ENCODE data around the gene TNFSF4.

Gene TNFSF4

DNA sequence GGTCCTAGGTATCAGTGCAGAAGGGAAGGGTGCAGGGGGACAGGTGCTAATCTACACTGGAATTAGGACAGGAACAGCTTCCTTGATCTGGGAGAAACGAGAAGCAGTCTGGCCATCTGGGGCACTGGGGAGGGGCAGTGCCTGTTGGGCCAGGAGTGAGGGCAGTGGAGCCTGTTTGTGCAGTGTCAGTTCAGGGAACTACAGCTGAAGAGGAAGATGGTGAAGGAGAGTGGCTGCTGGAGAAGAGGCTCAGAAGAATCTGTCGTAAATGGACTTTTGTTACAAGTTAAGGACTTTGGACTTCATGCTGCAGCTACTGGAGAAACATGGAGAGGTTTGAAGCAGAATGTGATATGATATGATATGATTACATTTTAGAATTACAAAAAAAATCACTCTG, 3.2 kb upstream of the TNFSF4 start:
- no peak for DNase-seq

DNA sequence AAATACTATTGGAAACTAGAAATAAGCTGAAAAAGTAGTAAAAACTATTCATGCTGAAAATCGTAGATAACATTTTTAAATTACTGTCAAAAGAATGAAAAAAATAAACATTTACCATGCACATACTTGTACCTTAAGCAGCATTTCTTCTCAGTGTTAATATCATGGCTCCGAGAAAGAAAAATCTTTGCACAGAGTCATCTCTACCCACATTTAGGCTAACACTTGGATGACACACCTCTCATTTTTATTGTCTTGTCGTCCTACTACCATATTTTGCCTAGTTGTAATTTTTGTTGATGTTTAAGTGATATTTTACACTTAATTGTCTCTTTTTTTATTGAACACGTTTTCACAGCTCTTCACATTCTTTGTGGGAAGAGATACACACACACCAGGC, 1.7 kb upstream of the TNFSF4 start:
- DNase-seq: no peak

DNA sequence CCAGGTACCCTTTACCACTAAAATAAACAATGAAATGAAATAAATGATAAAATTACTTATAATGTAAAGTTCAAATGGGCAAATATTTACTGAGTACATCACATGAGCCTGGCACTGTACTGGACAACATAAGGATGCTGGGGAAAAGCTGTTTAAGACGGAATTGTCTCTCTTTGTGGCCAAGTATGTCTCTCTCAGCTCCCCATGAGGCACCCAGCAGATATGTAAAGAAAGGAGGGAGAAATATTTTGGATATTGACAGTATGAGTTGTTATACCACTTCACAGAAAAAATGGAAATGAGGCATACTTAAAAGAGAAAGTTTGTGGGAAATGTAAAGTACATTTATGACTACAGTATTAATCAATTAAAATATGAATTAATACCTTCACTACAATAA, 1.0 kb upstream of the TNFSF4 start:
- DNase-seq: no peak

DNA sequence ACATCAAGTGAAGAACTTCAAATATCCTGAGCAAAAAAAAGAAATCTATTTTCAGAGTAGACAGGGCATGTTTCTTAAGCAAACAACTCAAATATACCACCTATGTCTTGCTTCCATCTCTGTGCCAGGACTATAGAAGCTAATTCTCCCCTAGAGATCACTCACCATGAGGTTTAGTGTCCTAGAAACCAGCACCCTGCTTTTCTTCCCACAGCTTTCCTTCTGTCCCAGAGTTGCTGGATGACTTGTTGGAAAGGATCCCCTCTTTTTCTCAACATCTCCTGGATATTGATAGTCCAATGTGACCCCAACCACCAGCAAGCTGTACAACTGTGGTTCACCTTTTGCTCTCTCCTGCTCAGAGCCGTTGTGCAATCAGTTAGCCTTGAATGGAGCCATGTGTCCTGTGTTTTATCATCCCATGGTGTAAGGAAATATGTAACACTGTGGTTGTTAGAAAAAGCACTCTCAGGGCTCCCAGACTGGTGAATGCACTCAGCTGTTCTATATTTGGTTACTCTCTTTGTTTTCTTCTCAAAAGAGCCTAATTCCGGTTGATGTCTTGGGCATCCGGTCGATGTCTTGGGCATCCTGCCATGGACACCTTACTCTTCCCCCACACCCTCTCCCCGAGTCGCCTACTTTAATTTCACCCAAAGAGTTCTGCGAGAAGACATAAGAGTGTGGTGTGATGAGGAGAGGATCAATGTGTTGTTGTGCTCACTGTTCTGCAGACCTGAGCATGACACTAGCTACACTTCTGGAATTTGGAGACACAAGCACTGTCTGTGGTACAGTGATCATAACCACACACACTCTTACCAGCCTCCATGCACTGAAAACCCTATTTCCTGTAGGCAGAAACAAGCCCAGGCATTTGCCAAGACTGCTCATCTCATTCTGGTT, 1.7 kb downstream of the TNFSF4 start:
- peak; percentile 4 for DNase-seq

DNA sequence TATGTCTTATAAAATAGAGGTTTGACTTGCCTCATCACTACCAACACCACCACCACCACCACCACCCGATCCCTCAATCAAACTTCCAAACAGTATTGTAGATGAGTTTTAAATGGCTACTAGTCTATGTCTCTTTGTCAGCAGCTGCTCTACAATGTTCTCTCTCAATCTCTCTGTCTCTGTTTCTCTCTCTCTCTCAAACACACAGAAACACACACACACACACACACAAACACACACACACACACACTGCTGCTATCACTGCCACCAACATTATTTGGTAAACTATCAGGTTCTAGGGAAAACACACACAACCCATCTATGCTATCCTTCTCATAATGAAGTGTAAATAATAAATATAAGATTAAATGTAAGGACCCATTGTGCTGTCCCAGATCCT, 2.4 kb downstream of the TNFSF4 start:
- no peak for DNase-seq

DNA sequence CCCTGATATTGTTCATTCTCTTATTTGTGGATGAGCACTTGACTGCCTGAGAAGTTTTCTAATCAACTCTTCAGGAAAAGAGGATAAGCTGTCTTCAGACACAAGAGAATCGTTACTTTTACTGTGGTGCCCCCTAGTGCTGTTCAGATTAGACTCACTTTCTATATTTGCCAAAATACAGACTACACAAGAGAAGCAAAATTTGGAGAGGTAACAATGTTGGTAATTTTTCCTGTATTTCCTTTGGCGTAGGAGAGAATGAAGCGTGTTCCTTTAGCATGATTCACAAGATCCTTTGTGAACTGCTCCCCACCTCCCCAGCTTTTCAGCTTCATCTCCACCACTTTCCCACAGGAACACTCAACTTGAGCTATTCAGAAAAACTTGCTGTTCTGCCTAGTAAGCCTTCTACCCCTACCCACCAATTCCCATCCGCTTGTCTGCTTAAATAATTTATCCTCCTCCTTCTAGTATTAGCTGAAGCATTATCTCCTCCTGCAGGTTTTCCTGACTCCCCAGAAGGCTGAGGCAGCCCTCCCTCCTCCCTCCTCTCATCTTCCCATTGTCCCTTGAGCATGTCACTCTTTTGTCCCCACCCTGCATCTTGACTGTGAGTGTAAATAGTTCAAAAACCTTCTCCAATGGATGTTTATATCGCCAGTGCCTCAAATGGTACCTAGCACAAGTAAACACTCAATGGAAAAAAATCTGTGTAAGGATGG, 4.5 kb downstream of the TNFSF4 start:
- DNase-seq: no peak

GRCh38 chr1:173201969-173202368, 5.2 kb downstream of the TNFSF4 start:
- no peak for DNase-seq

- no peak for DNase-seq
Observed at GRCh38 chr1:173195596-173196088, 11.5 kb downstream of the TNFSF4 start.

DNA sequence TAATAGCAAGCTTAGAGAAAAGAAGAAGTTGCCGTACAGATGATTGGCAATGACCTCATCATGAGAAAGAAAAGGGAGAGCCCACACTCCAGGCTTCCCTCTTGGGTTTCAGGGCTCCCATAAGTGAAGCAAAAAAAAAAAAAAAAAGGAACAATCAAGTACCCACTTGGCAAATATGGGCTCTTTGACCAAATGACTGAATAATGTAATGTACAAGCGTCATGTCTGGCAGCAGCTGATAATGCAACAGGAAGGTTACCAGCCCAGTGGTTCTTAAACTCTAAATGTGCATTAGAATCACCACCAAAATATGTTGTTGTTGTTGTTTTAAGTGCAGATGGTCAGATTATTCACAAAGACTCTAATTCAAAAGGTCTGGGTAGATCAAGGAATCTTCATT, 13.5 kb downstream of the TNFSF4 start:
- no peak for DNase-seq

GRCh38 chr1:173191011-173191705, 16.0 kb downstream of the TNFSF4 start:
- no peak for DNase-seq

GRCh38 chr1:173190101-173190936, 16.8 kb downstream of the TNFSF4 start:
- DNase-seq: no peak

DNA sequence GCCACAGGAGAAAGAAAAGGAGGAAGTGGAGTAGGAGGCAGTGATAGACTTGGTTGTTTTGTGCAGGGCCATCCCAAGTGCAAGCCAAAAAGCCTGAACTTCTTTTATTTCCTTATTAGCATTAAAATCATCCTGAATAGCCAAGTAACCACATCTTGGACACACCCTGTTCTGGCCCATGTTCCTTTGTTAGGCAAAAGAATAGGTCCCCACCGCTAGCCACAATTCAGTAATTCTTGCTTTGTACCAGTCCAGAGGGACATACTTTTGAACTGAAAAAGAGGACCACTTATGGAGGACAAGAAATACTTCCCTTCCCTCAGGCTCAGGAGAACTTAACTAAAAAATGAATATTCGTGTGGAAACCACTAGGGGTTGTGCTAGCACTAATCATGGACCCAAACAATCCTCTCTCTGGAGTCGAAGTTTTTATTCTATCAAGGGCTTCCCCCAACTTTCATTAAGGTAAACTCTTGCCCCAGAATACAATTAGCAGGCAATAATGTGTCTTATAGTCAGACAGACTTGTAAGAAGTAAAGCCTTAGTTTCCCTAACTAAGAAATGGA, 19.4 kb downstream of the TNFSF4 start:
- no peak for DNase-seq

- no peak for DNase-seq
Observed at GRCh38 chr1:173181791-173182190, 25.3 kb downstream of the TNFSF4 start.

DNA sequence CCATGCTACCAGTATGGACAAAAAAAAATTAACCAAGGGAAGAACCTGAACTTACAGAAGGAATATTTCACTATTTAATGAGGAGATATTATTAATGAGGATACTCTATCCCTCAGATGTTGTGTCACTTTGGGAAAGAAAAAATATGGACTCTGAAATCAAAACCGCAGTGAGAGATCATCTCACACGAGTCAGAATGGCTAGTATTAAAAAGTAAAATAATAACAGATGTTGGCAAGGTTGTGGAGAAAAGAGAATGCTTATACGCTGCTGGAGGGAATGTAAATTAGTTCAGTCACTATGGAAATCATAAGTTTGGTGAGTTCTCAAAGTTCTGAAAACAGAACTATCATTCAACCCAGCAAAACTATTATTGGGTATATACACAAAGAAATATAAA, 30.9 kb downstream of the TNFSF4 start:
- no peak for DNase-seq

GRCh38 chr1:173175514-173176145, 31.5 kb downstream of the TNFSF4 start:
- DNase-seq: no peak

GRCh38 chr1:173173388-173173787, 33.7 kb downstream of the TNFSF4 start:
- no peak for DNase-seq

GRCh38 chr1:173171152-173171551, 36.0 kb downstream of the TNFSF4 start:
- DNase-seq: no peak

DNA sequence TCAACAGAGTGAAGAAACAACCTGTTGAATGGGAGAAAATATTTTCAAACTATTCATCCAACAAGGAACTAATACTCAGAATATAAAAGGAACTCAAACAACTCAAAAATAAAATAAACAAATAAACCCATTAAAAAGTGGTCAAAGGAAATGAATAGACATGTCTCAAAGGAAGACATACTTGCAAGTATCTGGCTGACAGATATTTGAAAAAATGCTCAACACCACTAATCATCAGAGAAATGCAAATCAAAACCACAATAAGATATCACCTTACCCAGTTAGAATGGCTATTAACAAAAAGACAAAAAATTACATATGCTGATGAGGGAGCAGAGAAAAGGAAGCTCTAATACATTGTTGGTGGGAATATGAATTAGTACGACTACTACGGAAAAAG, 38.2 kb downstream of the TNFSF4 start:
- DNase-seq: no peak

DNA sequence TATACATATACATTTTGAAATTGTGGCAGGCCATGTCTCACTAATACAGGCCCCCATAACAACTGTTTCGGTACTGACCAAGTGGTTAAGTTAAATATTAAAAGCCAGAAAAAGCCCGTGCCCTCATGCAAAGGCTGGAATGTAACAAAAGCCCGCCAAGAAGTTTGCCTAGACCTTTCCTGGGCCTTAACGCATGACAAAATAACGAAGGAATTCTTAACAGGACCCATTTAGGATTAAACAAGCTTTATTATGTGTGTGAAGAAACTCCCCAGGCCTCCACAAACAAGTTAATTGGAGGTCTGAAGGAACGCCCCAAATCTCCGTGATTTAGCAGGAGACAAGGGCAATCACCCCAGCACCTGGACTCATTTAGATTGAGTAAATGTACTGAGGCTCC, 42.4 kb downstream of the TNFSF4 start:
- no peak for DNase-seq

DNA sequence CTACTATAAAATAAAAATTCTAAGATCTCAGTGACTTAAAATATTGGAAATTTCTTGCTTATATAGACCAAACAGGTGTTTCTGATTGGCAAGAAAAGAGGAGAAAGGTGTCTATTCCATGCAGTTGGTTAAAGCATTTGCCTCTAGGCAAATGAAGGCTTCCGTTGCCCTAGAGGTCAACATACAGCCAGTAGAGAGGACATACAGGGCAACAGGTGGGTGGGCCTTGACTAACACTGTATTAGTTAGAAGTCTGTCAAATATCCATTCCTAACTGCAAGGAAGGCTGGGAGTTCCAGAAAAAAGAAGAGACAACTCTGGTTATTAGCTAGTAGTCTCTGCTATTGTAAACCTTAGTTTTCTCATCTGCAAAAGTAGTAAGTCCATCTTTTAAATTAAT, 43.0 kb downstream of the TNFSF4 start:
- no peak for DNase-seq

DNA sequence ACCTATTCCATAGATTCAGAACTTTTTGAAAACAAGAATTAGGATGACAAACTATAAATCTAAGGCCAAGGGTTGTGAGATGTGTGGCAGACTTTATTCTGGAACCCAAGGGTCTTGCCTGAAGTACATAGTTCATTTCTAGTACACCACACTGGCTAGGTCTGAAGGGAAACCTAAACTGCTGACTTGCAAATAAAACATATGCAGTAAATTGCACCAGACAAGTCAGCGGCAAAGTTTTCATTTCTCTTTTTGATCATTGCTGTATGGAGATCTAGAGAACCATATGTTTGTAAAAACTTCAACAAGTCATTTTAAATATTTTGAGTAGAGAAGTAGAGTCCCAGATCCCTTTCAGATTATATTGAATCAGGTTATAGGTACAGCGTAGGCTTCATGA, 43.9 kb downstream of the TNFSF4 start:
- no peak for DNase-seq

DNA sequence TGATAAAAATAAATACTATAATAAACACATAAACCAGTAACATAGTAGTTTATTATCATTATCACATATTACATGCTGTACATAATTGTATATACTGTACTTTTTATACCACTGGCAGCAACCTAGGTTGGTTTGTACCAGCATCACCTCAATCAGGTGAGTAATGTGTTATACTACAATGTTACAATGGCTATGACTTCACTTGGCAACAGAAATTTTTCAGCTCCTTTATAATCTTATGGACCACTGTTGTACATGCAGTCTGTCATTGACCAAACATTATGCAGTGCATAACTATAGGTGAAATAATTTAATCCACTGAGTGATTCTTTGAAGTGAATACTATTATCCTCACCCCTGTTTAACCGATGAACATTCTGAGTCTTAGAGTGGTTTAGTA, 44.5 kb downstream of the TNFSF4 start:
- no peak for DNase-seq
